GM12891 (cell line): Measurements from ENCODE around the gene TENM4.

ENCODE experiments used
- DNase-seq: peaks from one replicate; pipeline ENCODE4 v3.0.0; 2011; ENCODE audit warnings: low spot score; ENCODE audit not compliant: insufficient read length
- FAIRE-seq: peaks from 2 replicates; lab custom pipeline; 2011; peaks lifted over from hg19 to GRCh38; lab: Jason Lieb, UNC
- PAX5 ChIP-seq: IDR thresholded peaks from 2 replicates; pipeline ENCODE4 v1.6.1; 2011; ENCODE audit warnings: low read length, moderate library complexity, mild to moderate bottlenecking; ENCODE audit not compliant: insufficient read depth, severe bottlenecking
- POLR2A ChIP-seq: IDR thresholded peaks from 2 replicates; pipeline ENCODE4 v1.6.1; 2011; ENCODE audit warnings: low read depth, low read length, control low read depth
- POLR2AphosphoS5 ChIP-seq: IDR thresholded peaks from 2 replicates; pipeline ENCODE4 v1.6.1; 2011; ENCODE audit warnings: low read depth, low read length, control low read depth
- POU2F2 ChIP-seq: IDR thresholded peaks from 2 replicates; pipeline ENCODE4 v1.6.1; 2011; ENCODE audit warnings: low read depth, mild to moderate bottlenecking, control low read depth, low read length, moderate library complexity
- SPI1 ChIP-seq: IDR thresholded peaks from 2 replicates; pipeline ENCODE4 v1.6.1; 2011; ENCODE audit warnings: low read depth, low read length, control low read depth
- TAF1 ChIP-seq: IDR thresholded peaks from 2 replicates; pipeline ENCODE4 v1.6.1; 2011; ENCODE audit warnings: low read depth, low read length, control low read depth

Gene TENM4

DNA sequence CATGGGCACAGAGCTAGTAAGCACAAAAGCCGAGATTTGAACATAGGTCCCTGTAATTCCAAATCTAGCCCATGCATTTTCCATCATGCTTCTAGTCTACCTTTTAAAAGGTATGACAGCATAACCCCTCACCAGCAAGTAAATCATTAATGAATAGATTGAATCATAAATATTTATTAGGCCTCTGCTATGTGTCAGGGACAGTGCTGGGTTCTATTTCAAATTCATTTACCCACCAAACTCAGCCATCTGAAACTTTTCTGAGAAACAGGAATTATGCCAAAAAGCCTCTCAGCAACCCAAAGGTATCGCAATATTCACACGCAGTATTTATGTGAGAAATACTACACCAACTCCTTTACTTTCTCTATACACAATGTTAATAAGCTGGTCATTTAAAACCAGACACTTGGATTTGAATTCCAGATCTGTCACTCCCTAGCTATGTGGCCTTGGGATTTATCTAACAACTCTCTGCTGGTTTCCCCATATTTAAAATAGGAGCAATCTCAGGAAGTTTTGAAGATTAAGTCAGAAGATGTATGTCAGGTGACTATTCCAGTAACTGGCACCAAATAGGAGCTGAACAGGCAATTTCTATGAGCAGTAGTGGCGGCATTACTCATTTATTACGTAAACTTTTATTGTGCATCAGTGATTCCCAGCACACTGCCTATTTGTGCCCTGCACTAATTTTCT is 191.4 kb downstream of the TENM4 start:
- TF ChIP-seq TAF1 (no peak), POLR2AphosphoS5 (no peak), POLR2A (no peak), POU2F2 (no peak), PAX5 (no peak)
- DNase-seq (no peak), FAIRE-seq (no peak)

DNA sequence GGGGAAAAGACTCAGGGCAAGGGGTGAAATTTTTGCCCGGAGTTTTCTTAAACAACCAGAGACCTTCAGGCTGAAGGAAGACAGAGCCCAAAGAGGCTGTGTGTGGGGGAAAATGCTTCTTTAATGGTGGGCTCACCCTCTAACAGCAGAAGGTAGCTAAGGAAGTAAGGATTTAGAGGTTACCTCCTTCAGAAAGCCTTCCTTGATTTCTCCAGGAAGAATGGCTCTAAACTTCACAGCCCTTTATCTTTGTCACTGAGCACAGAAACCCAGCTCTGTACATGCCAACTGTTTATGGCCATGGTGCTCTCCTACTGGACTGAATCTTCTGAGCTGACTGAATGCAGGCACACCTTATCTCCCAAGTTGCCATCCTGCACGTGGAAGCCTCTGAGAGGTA is 196.0 kb downstream of the TENM4 start:
- TF ChIP-seq TAF1: no peak
- no peak for TF ChIP-seq POU2F2
- TF ChIP-seq PAX5: no peak
- TF ChIP-seq POLR2A: no peak
- TF ChIP-seq POLR2AphosphoS5: no peak
- no peak for TF ChIP-seq SPI1
- FAIRE-seq (no peak), DNase-seq (no peak)

DNA sequence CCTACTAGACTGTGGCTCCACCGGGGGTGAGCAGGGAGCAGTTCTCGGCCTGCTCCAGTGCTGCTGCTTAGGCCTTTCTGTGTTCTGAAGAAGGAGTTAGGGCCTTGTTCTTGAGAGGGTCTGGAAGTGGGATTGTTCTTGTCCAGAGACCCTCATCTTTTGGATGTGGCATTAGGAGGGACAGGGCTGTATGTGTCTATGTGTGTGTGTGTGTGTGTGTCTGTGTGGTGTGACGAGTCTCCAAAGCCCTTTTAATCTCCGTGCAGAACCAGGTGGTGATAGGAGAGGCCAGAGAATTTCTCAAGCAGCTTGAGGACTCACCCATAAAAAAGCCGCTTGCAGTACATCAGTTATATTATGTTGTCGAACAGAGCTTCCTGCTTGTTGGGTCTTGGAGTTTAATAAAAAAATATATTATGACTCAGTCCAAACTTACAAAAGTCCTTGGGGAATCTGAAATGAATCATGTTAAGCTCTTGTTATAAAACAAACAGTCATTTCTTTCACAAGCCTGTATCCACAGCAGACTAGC is 196.5 kb downstream of the TENM4 start:
- FAIRE-seq (no peak), DNase-seq (no peak)
- TF ChIP-seq SPI1: no peak
- no peak for TF ChIP-seq TAF1
- TF ChIP-seq PAX5: no peak
- TF ChIP-seq POLR2A: no peak
- TF ChIP-seq POLR2AphosphoS5: no peak
- TF ChIP-seq POU2F2: no peak

DNA sequence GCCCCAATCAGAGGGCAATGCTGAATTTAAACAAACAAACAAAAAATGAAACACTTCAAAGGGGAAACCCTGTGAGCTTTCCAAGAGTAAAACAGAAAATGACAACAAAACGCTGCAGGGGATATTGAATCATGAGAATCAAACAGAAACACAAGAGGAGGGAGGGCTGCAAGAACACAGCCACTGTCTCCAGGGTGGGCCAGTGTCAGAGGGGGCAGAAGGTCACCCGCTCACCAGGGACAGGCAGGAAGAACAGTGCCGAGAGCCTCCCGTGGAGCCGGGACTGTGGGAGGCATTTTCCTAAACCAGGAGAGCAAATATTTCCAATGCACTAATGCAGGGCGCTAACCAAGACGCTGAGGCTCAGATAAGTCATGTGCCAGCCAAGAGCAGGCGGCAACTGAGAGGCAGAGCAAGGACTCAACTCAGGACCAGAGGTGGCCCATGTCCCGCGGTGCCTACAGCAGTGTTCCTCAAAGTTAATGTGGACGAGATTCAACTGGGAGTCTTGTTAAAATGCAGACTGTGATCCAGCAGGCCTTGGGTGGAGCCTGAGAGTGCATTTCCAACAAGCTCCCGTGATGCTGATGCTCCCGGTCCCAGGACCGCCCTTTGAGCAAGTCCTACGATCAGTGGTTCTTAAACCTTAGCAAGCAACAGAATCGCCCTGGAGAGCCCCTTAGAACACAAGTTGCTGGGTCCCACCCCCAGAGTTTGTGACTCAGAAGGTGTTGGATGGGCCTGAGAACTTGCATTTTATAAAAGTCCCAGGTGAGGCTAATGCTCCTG is 197.2 kb downstream of the TENM4 start:
- DNase-seq (no peak), FAIRE-seq (no peak)
- TF ChIP-seq POU2F2 (no peak), TAF1 (no peak), SPI1 (no peak), POLR2A (no peak)

DNA sequence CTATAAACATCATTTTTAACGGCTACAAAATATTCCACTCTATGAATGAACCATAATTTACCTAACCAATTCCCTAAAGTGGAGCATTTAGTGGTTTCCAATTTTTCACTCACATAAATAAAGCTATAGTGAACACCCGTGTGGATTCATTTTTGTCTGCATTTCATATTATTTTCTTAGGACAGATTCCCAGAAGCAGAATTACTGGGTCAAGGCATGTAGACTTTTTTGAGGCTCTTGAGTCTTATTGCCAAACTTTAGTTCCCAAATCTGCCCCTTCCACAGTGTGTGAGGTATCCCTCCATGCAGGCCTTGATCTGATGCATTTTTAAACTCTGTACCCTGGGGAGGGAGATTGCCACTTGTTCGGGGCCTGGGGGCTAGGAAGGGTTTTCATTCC is 198.2 kb downstream of the TENM4 start:
- DNase-seq (no peak), FAIRE-seq (no peak)
- TF ChIP-seq SPI1 (no peak), POLR2A (no peak)

DNA sequence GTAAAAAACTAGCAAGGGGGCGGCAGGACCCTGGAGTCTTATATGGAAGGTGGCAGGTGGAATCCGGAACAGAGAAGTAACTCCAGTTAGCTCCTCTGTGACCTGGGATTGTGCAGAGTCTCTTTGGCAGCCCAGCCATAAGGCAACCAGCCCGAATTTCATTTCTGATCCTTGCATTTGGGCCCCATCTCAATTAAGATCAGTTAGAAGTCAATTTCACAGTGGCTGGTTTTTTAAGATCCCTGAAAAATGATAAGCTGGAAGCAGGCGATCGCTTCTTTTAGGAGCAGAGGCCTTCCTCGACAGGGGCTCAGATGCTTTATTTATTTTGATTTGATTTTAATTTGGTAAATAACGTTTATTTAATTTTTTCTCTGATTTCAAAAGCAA is 199.0 kb downstream of the TENM4 start:
- FAIRE-seq (no peak), DNase-seq (no peak)
- TF ChIP-seq POU2F2 (no peak), PAX5 (no peak), SPI1 (no peak), POLR2A (no peak), TAF1 (no peak), POLR2AphosphoS5 (no peak)

DNA sequence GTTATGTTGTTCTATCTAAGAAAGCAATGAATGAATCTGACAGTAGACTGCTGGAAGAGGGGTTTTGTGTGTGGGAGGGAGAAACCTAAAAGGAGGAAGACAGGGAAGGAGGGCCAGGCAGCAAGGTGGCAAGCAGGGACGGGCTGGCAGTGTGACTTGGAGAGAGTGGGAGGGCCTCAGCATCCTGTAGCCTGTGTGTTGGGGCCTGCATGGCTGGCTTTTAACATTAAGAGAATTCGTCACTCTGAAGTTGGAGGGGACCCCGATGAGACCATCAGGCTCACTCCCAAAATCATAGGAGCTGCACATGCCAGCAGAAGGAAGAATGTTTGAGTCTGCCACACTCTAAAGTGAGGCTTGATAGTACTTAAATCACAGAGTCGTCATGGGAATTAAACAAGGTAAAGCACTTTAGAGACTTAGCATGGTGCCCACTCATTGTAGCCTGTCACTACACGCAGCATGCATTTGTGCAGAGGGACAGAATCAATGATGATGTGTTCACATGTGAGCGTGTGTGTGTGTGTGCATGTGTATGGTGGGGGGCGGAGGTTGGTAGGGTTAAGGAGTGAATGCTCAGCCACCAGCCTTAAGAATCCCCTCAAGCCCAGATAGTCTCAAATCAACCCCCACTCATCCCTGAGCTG is 199.5 kb downstream of the TENM4 start:
- TF ChIP-seq POU2F2 (no peak), TAF1 (no peak), PAX5 (no peak), POLR2AphosphoS5 (no peak), SPI1 (no peak), POLR2A (no peak)
- FAIRE-seq: no peak
- no peak for DNase-seq

DNA sequence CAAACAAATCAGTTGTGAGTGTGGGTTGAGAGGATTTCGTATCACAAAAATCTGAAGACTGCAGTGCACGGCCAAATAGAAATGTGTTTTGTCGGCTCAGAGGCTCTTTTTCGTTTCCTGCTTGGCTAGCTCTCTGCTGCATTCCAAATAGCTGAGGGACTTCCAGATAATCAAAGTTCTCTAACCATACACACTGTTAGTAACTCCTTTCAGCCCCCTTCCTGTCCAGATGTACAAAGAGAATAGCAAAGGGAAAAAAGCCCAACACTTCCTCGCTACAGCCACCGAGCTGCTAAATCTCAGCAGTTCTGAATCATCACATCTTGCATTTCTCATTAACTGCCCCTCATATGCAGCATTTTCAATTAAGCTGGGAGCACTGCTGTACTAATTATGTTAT is 203.1 kb downstream of the TENM4 start:
- TF ChIP-seq POU2F2 (no peak), TAF1 (no peak), POLR2A (no peak), POLR2AphosphoS5 (no peak), SPI1 (no peak), PAX5 (no peak)
- no peak for FAIRE-seq
- no peak for DNase-seq

DNA sequence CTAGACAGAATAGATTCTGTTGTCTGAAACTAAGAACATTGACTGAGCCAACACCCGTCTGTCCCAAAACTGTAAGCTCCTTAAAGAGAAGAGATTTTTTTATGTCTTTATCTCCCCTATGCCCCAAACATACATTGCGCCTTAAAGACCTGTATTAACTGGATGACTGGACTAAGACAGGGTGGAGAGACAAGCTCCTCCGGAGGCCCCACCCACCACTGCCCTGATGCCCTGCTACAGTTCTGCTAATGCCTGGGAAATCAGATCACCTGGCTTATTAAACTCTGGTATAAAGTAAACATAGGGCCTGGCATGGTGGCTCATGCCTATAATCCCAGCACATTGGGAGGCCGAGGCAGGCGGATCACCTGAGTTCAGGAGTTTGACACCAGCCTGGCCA is 203.7 kb downstream of the TENM4 start:
- DNase-seq (no peak), FAIRE-seq (no peak)
- TF ChIP-seq POU2F2 (no peak), POLR2AphosphoS5 (no peak), TAF1 (no peak), POLR2A (no peak), SPI1 (no peak), PAX5 (no peak)
